ENCODE data around the gene METTL5. TPM values are rescaled to one million over a fixed set of nuclear protein-coding genes. Genes with fewer than 3 reads are reported as not detected.

METTL5 gene
- total and polyA plus RNA-seq, 9 of the 15 experiments (the other 6 are each of a cell fraction or from before 2014, with no cell fraction given): 149 to 471 (median 224) TPM

- TF ChIP-seq ZBTB40 (IDR thresholded peaks at IDR 0.05) (peak; percentile 18; the same call in 1 of the 2 replicates), ZBTB40 (CRISPR knock-in tag; IDR thresholded peaks at IDR 0.05) (no peak), ZNF57 (CRISPR knock-in tag; IDR thresholded peaks at IDR 0.05) (0 out of 2 replicates have a peak, but pooled peaks have one; percentile 7), ZNF79 (CRISPR knock-in tag; IDR thresholded peaks at IDR 0.05; ENCODE audit: low read depth) (no peak), L3MBTL2 (IDR thresholded peaks at IDR 0.05) (peak; percentile 82), NR2C2 (CRISPR knock-in tag; IDR thresholded peaks at IDR 0.05) (no peak), NR2C2 (tag; IDR thresholded peaks at IDR 0.05) (no peak), BRF1 (IDR thresholded peaks at IDR 0.05; ENCODE audit: borderline replicate concordance, extremely low read depth, insufficient read length) (no peak), GTF2B (IDR thresholded peaks at IDR 0.05; ENCODE audit: extremely low read depth, insufficient read length) (no peak), ZC3H11A (IDR thresholded peaks at IDR 0.05; ENCODE audit: low read depth, low read length) (no peak), SPI1 (IDR thresholded peaks at IDR 0.05; ENCODE audit: borderline replicate concordance, low read depth, low read length) (no peak), ARID1B (IDR thresholded peaks at IDR 0.05) (peak; percentile 89)
- TF ChIP-seq, protein P1, sequence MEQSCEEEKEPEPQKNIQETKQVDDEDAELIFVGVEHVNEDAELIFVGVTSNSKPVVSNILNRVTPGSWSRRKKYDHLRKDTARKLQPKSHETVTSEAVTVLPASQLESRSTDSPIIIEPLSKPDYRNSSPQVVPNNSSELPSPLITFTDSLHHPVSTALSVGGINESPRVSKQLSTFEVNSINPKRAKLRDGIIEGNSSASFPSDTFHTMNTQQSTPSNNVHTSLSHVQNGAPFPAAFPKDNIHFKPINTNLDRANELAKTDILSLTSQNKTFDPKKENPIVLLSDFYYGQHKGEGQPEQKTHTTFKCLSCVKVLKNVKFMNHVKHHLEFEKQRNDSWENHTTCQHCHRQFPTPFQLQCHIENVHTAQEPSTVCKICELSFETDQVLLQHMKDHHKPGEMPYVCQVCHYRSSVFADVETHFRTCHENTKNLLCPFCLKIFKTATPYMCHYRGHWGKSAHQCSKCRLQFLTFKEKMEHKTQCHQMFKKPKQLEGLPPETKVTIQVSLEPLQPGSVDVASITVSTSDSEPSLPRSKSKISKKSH (CRISPR knock-in tag; IDR thresholded peaks at IDR 0.05): no peak
- TF ChIP-seq, protein P2, sequence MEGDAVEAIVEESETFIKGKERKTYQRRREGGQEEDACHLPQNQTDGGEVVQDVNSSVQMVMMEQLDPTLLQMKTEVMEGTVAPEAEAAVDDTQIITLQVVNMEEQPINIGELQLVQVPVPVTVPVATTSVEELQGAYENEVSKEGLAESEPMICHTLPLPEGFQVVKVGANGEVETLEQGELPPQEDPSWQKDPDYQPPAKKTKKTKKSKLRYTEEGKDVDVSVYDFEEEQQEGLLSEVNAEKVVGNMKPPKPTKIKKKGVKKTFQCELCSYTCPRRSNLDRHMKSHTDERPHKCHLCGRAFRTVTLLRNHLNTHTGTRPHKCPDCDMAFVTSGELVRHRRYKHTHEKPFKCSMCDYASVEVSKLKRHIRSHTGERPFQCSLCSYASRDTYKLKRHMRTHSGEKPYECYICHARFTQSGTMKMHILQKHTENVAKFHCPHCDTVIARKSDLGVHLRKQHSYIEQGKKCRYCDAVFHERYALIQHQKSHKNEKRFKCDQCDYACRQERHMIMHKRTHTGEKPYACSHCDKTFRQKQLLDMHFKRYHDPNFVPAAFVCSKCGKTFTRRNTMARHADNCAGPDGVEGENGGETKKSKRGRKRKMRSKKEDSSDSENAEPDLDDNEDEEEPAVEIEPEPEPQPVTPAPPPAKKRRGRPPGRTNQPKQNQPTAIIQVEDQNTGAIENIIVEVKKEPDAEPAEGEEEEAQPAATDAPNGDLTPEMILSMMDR (IDR thresholded peaks at IDR 0.05 in 2 of 3, conservative IDR thresholded peaks at IDR 0.05 in 1 of 3; ENCODE audit: insufficient read depth in 2 of 3, low read depth in 1 of 3, low read length in 3 of 3): peak; percentile 25 to 27 (median 27); a peak in 2 of 6 replicates
Observed at GRCh38 chr2:169839954-169840746, 15.4 kb upstream of the METTL5 start (continued).

All from K562 (cell line).